ENCODE measurements around the gene SSTR3. TPM values are rescaled to one million over a fixed set of nuclear protein-coding genes. Genes with fewer than 3 reads are reported as not detected.

SSTR3 gene
- total and polyA plus RNA-seq, 2 of the 4 experiments (the other 2 are of a cell fraction) = under 0.01 to 0.07 TPM

DNA sequence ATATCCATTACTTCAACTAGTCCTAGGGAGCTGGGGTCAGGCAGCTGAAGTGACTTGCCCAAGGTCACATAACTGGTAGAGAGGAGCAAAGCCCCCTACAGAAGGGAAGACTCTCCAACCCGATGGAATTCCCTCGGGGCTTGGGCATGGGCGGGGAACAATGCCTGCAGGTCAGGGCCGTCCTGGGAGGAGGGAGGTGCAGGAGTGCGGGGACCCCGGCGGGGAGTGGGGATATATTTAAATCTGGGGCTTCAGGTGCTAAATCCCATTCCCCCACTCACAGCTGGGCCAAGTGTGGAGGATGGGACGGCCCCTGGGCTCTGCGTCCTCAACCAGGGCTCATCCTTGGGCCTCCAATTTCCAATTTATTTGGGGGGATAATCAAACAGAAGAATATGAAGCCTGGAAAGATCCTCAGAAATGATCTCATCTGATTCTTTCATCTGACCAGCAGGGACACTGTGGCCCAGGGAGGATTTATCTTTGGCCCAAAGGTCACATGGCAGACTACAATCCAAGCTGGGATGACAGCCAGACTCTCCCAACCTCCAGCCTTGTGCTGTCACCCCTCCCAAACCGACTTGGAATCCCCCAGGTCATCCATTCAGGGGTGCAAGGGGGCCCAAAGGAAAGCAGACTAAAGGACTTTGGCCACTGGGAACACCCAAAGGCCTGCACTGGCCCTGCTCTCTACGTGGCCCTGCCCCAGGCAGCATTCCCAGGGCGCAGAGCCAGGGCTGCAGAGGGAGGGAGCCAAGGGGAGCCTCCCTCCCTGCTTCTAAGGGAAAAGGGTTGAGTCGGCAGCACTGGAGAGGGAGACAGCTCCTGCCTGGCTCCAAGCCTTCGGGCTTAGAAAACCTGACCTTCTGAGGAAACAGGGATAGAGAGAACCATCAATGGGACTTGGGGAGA is 15.5 kb downstream of the SSTR3 start:
- no peak overlapping the region for H3K14ac ChIP-seq (replicated peaks; ENCODE audit: low read depth, low read length)
- CTCF ChIA-PET = interaction anchor here (0.9 kb wide), 1 partner anchor 26 kb away, joined by 4 read pairs; no protein-coding TSS in a partner anchor
- dilution Hi-C loops (cut with HindIII; ENCODE audit: low sequenced_read_pairs, unreplicated experiment) (no loop called here), in situ Hi-C loops (cut with MboI; ENCODE audit: low sequenced_read_pairs) (loop anchor here (5.0 kb wide), 1 partner anchor 34 kb away; no protein-coding TSS in a partner anchor), intact Hi-C loops (cut with micrococcal nuclease) (loop anchor here (5.0 kb wide), 2 partner anchors 144 to 414 kb away; partner anchors contain the start of gene KCTD17)
- H3K27ac ChIP-seq (ENCODE audit: insufficient read depth, low read length) = no peak overlapping the region
- no peaks in the 10 kb centered on the region for H4K20me1 ChIP-seq (ENCODE audit: insufficient read depth, low read length)
- no peaks in the 10 kb centered on the region for H3K27me3 ChIP-seq (ENCODE audit: control insufficient read depth, insufficient read depth, low read length)
- no peak overlapping the region for H3K4ac ChIP-seq (ENCODE audit: low read depth, low read length)
- 0 out of 2 replicates have a peak overlapping the region, but pooled peaks have one; percentile 19 for H3K4me2 ChIP-seq (ENCODE audit: low read depth, low read length)
- H3K56ac ChIP-seq (ENCODE audit: extremely low read depth, insufficient read depth, low read length) = no peak overlapping the region
- no peak overlapping the region for H2BK5ac ChIP-seq (ENCODE audit: low read depth, low read length, poor library complexity, severe bottlenecking)
- H2BK20ac ChIP-seq (ENCODE audit: low read depth, low read length) = no peak overlapping the region
- DNase-seq = peak; percentile 79
- H3K18ac ChIP-seq (ENCODE audit: low read depth, low read length) = no peak overlapping the region
- H3K4me3 ChIP-seq (ENCODE audit: insufficient read depth, low read depth, low read length) = no peak overlapping the region
- H3K79me1 ChIP-seq (ENCODE audit: low read depth in 1 of 2, low read length in 2 of 2) = peaks cover 0 to 6% of the 10 kb centered on the region in 2 experiments; a peak in 1 of 4 replicates
- no peaks in the 10 kb centered on the region for H3K36me3 ChIP-seq (ENCODE audit: control insufficient read depth, insufficient read depth, low read length)
- BruUV-seq (replicated peaks) = no TSS peak
- H2AK5ac ChIP-seq (ENCODE audit: low read depth, low read length) = no peak overlapping the region
- H4K8ac ChIP-seq (ENCODE audit: low read depth in 2 of 2, low read length in 2 of 2) = no peak overlapping the region
- H3K9me1 ChIP-seq (ENCODE audit: insufficient read depth, low read length) = peaks cover 7% of the 10 kb centered on the region
- H2AFZ ChIP-seq (replicated peaks; ENCODE audit: low read length, poor library complexity) = peak overlapping the region; percentile 16
- no peak overlapping the region for H4K91ac ChIP-seq (ENCODE audit: insufficient read depth, low read depth, low read length)
- POLR2A ChIA-PET (ENCODE audit: unreplicated experiment) = no interaction called here
- peak; percentile 42 for ATAC-seq (ENCODE audit: low read depth)
- no peak overlapping the region for H2BK15ac ChIP-seq (ENCODE audit: low read depth, low read length)
- WGBS, 2 experiments (ENCODE audit: extremely low coverage in 2 of 2, insufficient read length in 1 of 2) = 20% methylated on average over 3 of the region's 14 CpGs; no CpG with 5 or more reads in 1 of the 2 experiments
- no peak overlapping the region for H4K5ac ChIP-seq (ENCODE audit: low read depth, low read length)
- H3K9ac ChIP-seq (ENCODE audit: low read depth, low read length) = no peak overlapping the region
- TF ChIP-seq, protein P1, sequence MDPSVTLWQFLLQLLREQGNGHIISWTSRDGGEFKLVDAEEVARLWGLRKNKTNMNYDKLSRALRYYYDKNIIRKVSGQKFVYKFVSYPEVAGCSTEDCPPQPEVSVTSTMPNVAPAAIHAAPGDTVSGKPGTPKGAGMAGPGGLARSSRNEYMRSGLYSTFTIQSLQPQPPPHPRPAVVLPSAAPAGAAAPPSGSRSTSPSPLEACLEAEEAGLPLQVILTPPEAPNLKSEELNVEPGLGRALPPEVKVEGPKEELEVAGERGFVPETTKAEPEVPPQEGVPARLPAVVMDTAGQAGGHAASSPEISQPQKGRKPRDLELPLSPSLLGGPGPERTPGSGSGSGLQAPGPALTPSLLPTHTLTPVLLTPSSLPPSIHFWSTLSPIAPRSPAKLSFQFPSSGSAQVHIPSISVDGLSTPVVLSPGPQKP (IDR thresholded peaks at IDR 0.05; ENCODE audit: borderline replicate concordance, low read depth, low read length) = no peak
- TF ChIP-seq RCOR1 (IDR thresholded peaks at IDR 0.05; ENCODE audit: insufficient replicate concordance, low read length) (no peak), MAFK (IDR thresholded peaks at IDR 0.05; ENCODE audit: low read depth, low read length) (no peak), RFX5 (IDR thresholded peaks at IDR 0.05; ENCODE audit: low read depth, low read length) (no peak), MXI1 (IDR thresholded peaks at IDR 0.05; ENCODE audit: borderline replicate concordance, low read depth, low read length) (no peak), MAZ (IDR thresholded peaks at IDR 0.05; ENCODE audit: borderline replicate concordance, low read depth, low read length) (peak; percentile 85; the same call in 1 of the 2 replicates), NFE2L2 (IDR thresholded peaks at IDR 0.05; ENCODE audit: low read depth, low read length) (no peak), RAD21 (IDR thresholded peaks at IDR 0.05; ENCODE audit: low read length) (peak; percentile 3; the same call in 1 of the 2 replicates), CEBPB (IDR thresholded peaks at IDR 0.05; ENCODE audit: low read depth, low read length) (no peak), POLR2A (IDR thresholded peaks at IDR 0.05; ENCODE audit: low read depth, low read length) (no peak), CHD1 (IDR thresholded peaks at IDR 0.05; ENCODE audit: low read depth, low read length) (no peak)
- TF ChIP-seq, protein P2, sequence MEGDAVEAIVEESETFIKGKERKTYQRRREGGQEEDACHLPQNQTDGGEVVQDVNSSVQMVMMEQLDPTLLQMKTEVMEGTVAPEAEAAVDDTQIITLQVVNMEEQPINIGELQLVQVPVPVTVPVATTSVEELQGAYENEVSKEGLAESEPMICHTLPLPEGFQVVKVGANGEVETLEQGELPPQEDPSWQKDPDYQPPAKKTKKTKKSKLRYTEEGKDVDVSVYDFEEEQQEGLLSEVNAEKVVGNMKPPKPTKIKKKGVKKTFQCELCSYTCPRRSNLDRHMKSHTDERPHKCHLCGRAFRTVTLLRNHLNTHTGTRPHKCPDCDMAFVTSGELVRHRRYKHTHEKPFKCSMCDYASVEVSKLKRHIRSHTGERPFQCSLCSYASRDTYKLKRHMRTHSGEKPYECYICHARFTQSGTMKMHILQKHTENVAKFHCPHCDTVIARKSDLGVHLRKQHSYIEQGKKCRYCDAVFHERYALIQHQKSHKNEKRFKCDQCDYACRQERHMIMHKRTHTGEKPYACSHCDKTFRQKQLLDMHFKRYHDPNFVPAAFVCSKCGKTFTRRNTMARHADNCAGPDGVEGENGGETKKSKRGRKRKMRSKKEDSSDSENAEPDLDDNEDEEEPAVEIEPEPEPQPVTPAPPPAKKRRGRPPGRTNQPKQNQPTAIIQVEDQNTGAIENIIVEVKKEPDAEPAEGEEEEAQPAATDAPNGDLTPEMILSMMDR (conservative IDR thresholded peaks at IDR 0.05; ENCODE audit: low read depth, low read length) = 0 out of 2 replicates have a peak, but pooled peaks have one; percentile 5
- no peak overlapping the region for H2BK120ac ChIP-seq (ENCODE audit: low read depth, low read length)
- no peaks in the 10 kb centered on the region for H3K9me3 ChIP-seq (ENCODE audit: control insufficient read depth, insufficient read depth, low read length)
- peak overlapping the region; percentile 31 for H2AK9ac ChIP-seq (replicated peaks; ENCODE audit: low read depth, low read length, poor library complexity)
- H3K4me1 ChIP-seq (ENCODE audit: control insufficient read depth, insufficient read depth, low read length) = peaks cover 20% of the 10 kb centered on the region
- H3K23ac ChIP-seq (ENCODE audit: low read depth, low read length) = no peak overlapping the region
